GM12878 (cell line): Measurements from ENCODE around the gene RPS16. TPM values are rescaled to one million over a fixed set of nuclear protein-coding genes. Genes with fewer than 3 reads are reported as not detected.

Source experiments
- ATAC-seq: fragments of 200-7000 bp; cut with Tn5 transposase; 3 replicates; pipeline ENCODE4 v1.9.1; 2020; ENCODE audit warnings: mild to moderate bottlenecking, moderate library complexity
- BruUV-seq: library from RNA; stranded (reverse); fragments of 400-500 nt; replicated peaks from 2 replicates; lab custom pipeline; 2021; lab: Mats Ljungman, UMichigan
- CTCF ChIA-PET: fragments of 300-600 bp; sonication (Branson Sonifier 250); formaldehyde crosslinking; extraction: SDS; loops from one replicate; lab custom pipeline; 2021; ENCODE audit warnings: inconsistent platforms; lab: Yijun Ruan, JAX
- POLR2A ChIA-PET: fragments of 350-600 bp; formaldehyde crosslinking; extraction: SDS; loops from one replicate; lab custom pipeline; 2021; ENCODE audit warnings: inconsistent platforms; lab: Charles Lee
- RAD21 ChIA-PET: fragments of 300-600 bp; sonication (Branson Sonifier 250); formaldehyde crosslinking; loops from one replicate; lab custom pipeline; 2023; ENCODE audit warnings: antibody characterized with exemption; ENCODE audit not compliant: unreplicated experiment; lab: Charles Lee
- SMC1A ChIA-PET: fragments of 300-600 bp; sonication (Branson Sonifier 250); formaldehyde crosslinking; loops from one replicate; lab custom pipeline; 2023; ENCODE audit not compliant: unreplicated experiment, uncharacterized antibody; lab: Charles Lee
- DNase-seq: peaks from one replicate; pipeline ENCODE4 v3.0.0-alpha.2; 2011; ENCODE audit warnings: low read depth, low spot score
- FAIRE-seq: peaks from 3 replicates; lab custom pipeline; 2011; peaks lifted over from hg19 to GRCh38; lab: Jason Lieb, UNC
- H2AFZ ChIP-seq: 2 replicates; pipeline ENCODE4 v1.6.0; 2011; ENCODE audit warnings: low read depth, low read length, control low read depth; ENCODE audit not compliant: control insufficient read depth
- H3K27ac ChIP-seq: 2 replicates; pipeline ENCODE4 v1.5.1; 2011; ENCODE audit warnings: control low read depth; ENCODE audit not compliant: control insufficient read depth, insufficient read depth
- H3K27me3 ChIP-seq, 2 experiments: replicated peaks in 1 of 2; 2 replicates each; pipeline versions ENCODE4 v1.6.0 to v1.6.1; 2011; ENCODE audit warnings: low read length in 1 of 2; ENCODE audit not compliant: control insufficient read depth in 2 of 2, insufficient read depth in 2 of 2
- H3K36me3 ChIP-seq, 2 experiments: 2 replicates each; pipeline ENCODE4 v1.5.1; 2011; ENCODE audit warnings: low read length in 1 of 2; ENCODE audit not compliant: control insufficient read depth in 2 of 2, insufficient read depth in 2 of 2
- H3K4me1 ChIP-seq: 2 replicates; pipeline ENCODE4 v1.6.1; 2011; ENCODE audit warnings: mild to moderate bottlenecking, low read length, moderate library complexity, mixed read lengths; ENCODE audit not compliant: control insufficient read depth, insufficient read depth
- H3K4me2 ChIP-seq: 2 replicates; pipeline ENCODE4 v1.6.0; 2011; ENCODE audit warnings: control low read depth; ENCODE audit not compliant: control insufficient read depth, insufficient read depth
- H3K4me3 ChIP-seq: fragments of 200-600 bp; sonication (generic); 2 replicates; pipeline ENCODE4 v1.5.1; 2016
- H3K79me2 ChIP-seq: 2 replicates; pipeline ENCODE4 v1.6.0; 2011; ENCODE audit warnings: low read length; ENCODE audit not compliant: control insufficient read depth, insufficient read depth
- H3K9ac ChIP-seq: 2 replicates; pipeline ENCODE4 v1.8.0; 2011; ENCODE audit warnings: low read length, control low read depth, mixed read lengths; ENCODE audit not compliant: control insufficient read depth, insufficient read depth
- H3K9me3 ChIP-seq: replicated peaks from 3 replicates; pipeline ENCODE4 v1.5.1; 2011; ENCODE audit warnings: mild to moderate bottlenecking, low read length; ENCODE audit not compliant: control insufficient read depth, insufficient read depth
- H4K20me1 ChIP-seq: 2 replicates; pipeline ENCODE4 v1.6.0; 2011; ENCODE audit not compliant: control insufficient read depth, insufficient read depth
- CBFB ChIP-seq: IDR thresholded peaks from 2 replicates; pipeline ENCODE4 v1.6.1; 2016; ENCODE audit warnings: antibody characterized with exemption, low read depth
- E2F4 ChIP-seq: IDR thresholded peaks from 2 replicates; pipeline ENCODE4 v1.6.1; 2012; ENCODE audit warnings: low read depth, low read length, improper control_type of control experiment
- ESRRA ChIP-seq: IDR thresholded peaks from 2 replicates; pipeline ENCODE4 v1.6.1; 2012; ENCODE audit warnings: mild to moderate bottlenecking, low read length, improper control_type of control experiment
- GATAD2B ChIP-seq: fragments of 450-650 bp; conservative IDR thresholded peaks from 2 replicates; pipeline ENCODE4 v1.6.1; 2017; ENCODE audit warnings: low read depth, mild to moderate bottlenecking, moderate library complexity
- IKZF1 ChIP-seq: fragments of 450-650 bp; conservative IDR thresholded peaks from 2 replicates; pipeline ENCODE4 v1.6.1; 2017; ENCODE audit warnings: antibody characterized with exemption, mild to moderate bottlenecking
- MEF2B ChIP-seq: fragments of 450-650 bp; IDR thresholded peaks from 2 replicates; pipeline ENCODE4 v1.6.1; 2018; ENCODE audit warnings: mild to moderate bottlenecking, moderate library complexity; ENCODE audit not compliant: partially characterized antibody, poor library complexity, severe bottlenecking
- MLLT1 ChIP-seq: fragments of 450-650 bp; IDR thresholded peaks from 2 replicates; pipeline ENCODE4 v1.6.1; 2016; ENCODE audit warnings: mild to moderate bottlenecking
- NKRF ChIP-seq: fragments of 450-650 bp; conservative IDR thresholded peaks from 2 replicates; pipeline ENCODE4 v1.6.1; 2017; ENCODE audit warnings: mild to moderate bottlenecking, moderate library complexity
- PAX5 ChIP-seq: IDR thresholded peaks from 2 replicates; pipeline ENCODE4 v1.6.1; 2011; ENCODE audit warnings: low read depth, low read length, borderline replicate concordance
- RELB ChIP-seq: fragments of 450-650 bp; IDR thresholded peaks from 2 replicates; pipeline ENCODE4 v1.6.1; 2017; ENCODE audit warnings: low read depth, mild to moderate bottlenecking, moderate library complexity
- SUPT20H ChIP-seq: IDR thresholded peaks from 2 replicates; pipeline ENCODE4 v1.6.1; 2011; ENCODE audit warnings: low read depth, mild to moderate bottlenecking, low read length, moderate library complexity, borderline replicate concordance; ENCODE audit not compliant: control insufficient read depth
- TARDBP ChIP-seq: IDR thresholded peaks from 2 replicates; pipeline ENCODE4 v1.6.1; 2016; ENCODE audit warnings: borderline replicate concordance
- TCF12 ChIP-seq: IDR thresholded peaks from 2 replicates; pipeline ENCODE4 v1.6.1; 2011; ENCODE audit warnings: low read depth, mild to moderate bottlenecking, low read length
- WGBS: methylation state at CpG from one replicate; pipeline ENCODE4 v1.1.6; 2016; ENCODE audit warnings: low lambda C conversion rate; ENCODE audit not compliant: insufficient replicate concordance, insufficient coverage; ENCODE audit errors: missing lambda C conversion rate; 5-methylcytosine and 5-hydroxymethylcytosine counted together
- in situ Hi-C: fragments of 300-500 bp; cut with MboI; formaldehyde crosslinking; loops from 9 replicates; pipeline ENCODE4 v1.14.3; 2018; ENCODE audit warnings: mixed read lengths
- intact Hi-C: fragments of 100-400 bp; cut with micrococcal nuclease; formaldehyde crosslinking; loops from one replicate; pipeline ENCODE4 v1.14.2; 2022; ENCODE audit not compliant: unreplicated experiment
- polyA plus RNA-seq, 11 experiments: library from polyadenylated mRNA; depleted of rRNA in 4 of 11; unstranded in 6 of 11; stranded (reverse) in 5 of 11; fragments of >200 nt; fragmentation: Nextera tagmentation in 4 of 11; fragmentation: Illumina TruSeq in 1 of 11; extraction: Ambion mirVana in 4 of 11; extraction: Trizol in 1 of 11; gene quantifications; 1 replicate in 1 of 11; 2 replicates in 10 of 11; pipeline versions ENCODE4 v1.2.1 to v1.2.3, GENCODE V29; 2011 to 2016; ENCODE audit warnings: inconsistent platforms in 2 of 11, missing spikeins in 2 of 11, low read depth in 1 of 11
- total RNA-seq, 4 experiments: library from RNA; depleted of rRNA in 3 of 4; stranded (reverse); fragments of >200 nt in 3 of 4; fragmentation: Illumina TruSeq in 1 of 4; extraction: Trizol in 1 of 4; gene quantifications; 2 replicates each; pipeline versions ENCODE4 v1.2.1 to v1.2.3, GENCODE V29; 2013 to 2021

Gene RPS16
- total and polyA plus RNA-seq, 10 of the 15 experiments (the other 5 are each of a cell fraction or from before 2014, with no cell fraction given): 148 to 4,810 (median 2,343) TPM

GRCh38 chr19:39413911-39414608, 21.7 kb downstream of the RPS16 start (continued):
- TF ChIP-seq SUPT20H (no peak), MLLT1 (peak; percentile 88), TARDBP (no peak)

- ATAC-seq (no peak), FAIRE-seq (no peak), DNase-seq (no peak)
- in situ Hi-C loops: loop anchor here (5.0 kb wide), 1 partner anchor 291 kb away; no protein-coding TSS in a partner anchor
- BruUV-seq: no TSS peak
- Histone ChIP-seq H2AFZ (peak overlapping the region; percentile 59), H3K27ac (peak overlapping the region; percentile 93), H3K27me3 (no peaks in the 10 kb centered on the region), H4K20me1 (no peaks in the 10 kb centered on the region), H3K79me2 (peaks cover 46% of the 10 kb centered on the region), H3K36me3 (peaks cover 2 to 4% of the 10 kb centered on the region in 2 experiments; a peak in 2 of 4 replicates), H3K4me3 (peak overlapping the region; percentile 98), H3K4me2 (peak overlapping the region; percentile 73), H3K9ac (peak overlapping the region; percentile 99), H3K9me3 (no peaks in the 10 kb centered on the region), H3K4me1 (peaks cover 15% of the 10 kb centered on the region)
- ChIA-PET POLR2A (interaction anchor here (0.6 to 2.3 kb wide), 6 partner anchors 9 to 126 kb away, joined by 3 to 6 read pairs (median 3); no protein-coding TSS in a partner anchor), SMC1A (interaction anchor here (1.1 to 1.6 kb wide), 6 partner anchors 15 to 258 kb away, joined by 3 to 6 read pairs (median 4); partner anchors contain the start of gene RPS16), RAD21 (interaction anchor here (1.0 to 1.5 kb wide), 4 partner anchors 12 to 90 kb away, joined by 3 to 6 read pairs (median 4); partner anchors contain the start of genes GMFG and RPS16), CTCF (interaction anchor here (0.5 to 1.7 kb wide), 6 partner anchors 9 to 216 kb away, joined by 3 to 11 read pairs (median 4); partner anchors contain the start of gene RPS16)
- intact Hi-C loops: loop anchor here (2.0 to 10.0 kb wide), 4 partner anchors 17 to 381 kb away; partner anchors contain the start of genes EID2B and FBXO27
- 1% methylated on average over 18 of the region's 54 CpGs for WGBS
- no peak for TF ChIP-seq E2F4
- TF ChIP-seq PAX5: 0 out of 2 replicates have a peak, but pooled peaks have one; percentile 7
- peak; percentile 94 for TF ChIP-seq MEF2B
- peak; percentile 48; the same call in 1 of the 2 replicates for TF ChIP-seq GATAD2B
- TF ChIP-seq RELB: 0 out of 2 replicates have a peak, but pooled peaks have one; percentile 11
- TF ChIP-seq ESRRA: no peak
- no peak for TF ChIP-seq CBFB
- peak; percentile 60; the same call in 1 of the 2 replicates for TF ChIP-seq TCF12
- TF ChIP-seq NKRF: peak; percentile 14; the same call in 1 of the 2 replicates
- peak; percentile 66 for TF ChIP-seq IKZF1
These were observed 22.4 kb downstream of the RPS16 start for GRCh38 chr19:39413272-39413910.
